ACC112 (cell line): Measurements from ENCODE around the gene AATK.

Experiments used
- H2AFZ ChIP-seq: fragments of 200-600 bp; sonication (generic); one replicate; pipeline ENCODE4 v1.6.0; 2017; ENCODE audit warnings: antibody characterized with exemption, low read length; ENCODE audit not compliant: unreplicated experiment
- H3K27ac ChIP-seq: fragments of 200-600 bp; sonication (generic); 2 replicates; pipeline ENCODE4 v1.5.1; 2014; ENCODE audit warnings: low read depth, mild to moderate bottlenecking, antibody characterized with exemption, low read length, moderate library complexity
- H3K27me3 ChIP-seq: fragments of 200-600 bp; sonication (generic); 2 replicates; pipeline ENCODE4 v1.6.1; 2014; ENCODE audit warnings: mild to moderate bottlenecking, antibody characterized with exemption, low read length, moderate library complexity, mixed read lengths; ENCODE audit not compliant: insufficient read depth
- H3K36me3 ChIP-seq: fragments of 200-600 bp; sonication (generic); 2 replicates; pipeline ENCODE4 v1.6.1; 2016; ENCODE audit warnings: mild to moderate bottlenecking, antibody characterized with exemption, low read length, moderate library complexity, mixed read lengths; ENCODE audit not compliant: insufficient read depth
- H3K4me1 ChIP-seq: fragments of 200-600 bp; sonication (generic); one replicate; pipeline ENCODE4 v1.6.1; 2016; ENCODE audit warnings: low read length, mixed read lengths; ENCODE audit not compliant: insufficient read depth, unreplicated experiment, control insufficient read depth
- H3K4me3 ChIP-seq: fragments of 200-600 bp; sonication (generic); 2 replicates; pipeline ENCODE4 v1.5.1; 2014; ENCODE audit warnings: mild to moderate bottlenecking, low read depth, low read length
- H3K79me2 ChIP-seq: fragments of 200-600 bp; sonication (generic); one replicate; pipeline ENCODE4 v1.6.0; 2016; ENCODE audit warnings: low read length; ENCODE audit not compliant: control insufficient read depth, unreplicated experiment, insufficient read depth

Gene AATK

GRCh38 chr17:81117672-81118198, 48.3 kb downstream of the AATK start:
- H3K27ac ChIP-seq = no peak overlapping the region
- H3K27me3 ChIP-seq = peaks cover 20% of the 10 kb centered on the region
- no peaks in the 10 kb centered on the region for H3K79me2 ChIP-seq
- H2AFZ ChIP-seq = no peak overlapping the region
- peaks cover 6% of the 10 kb centered on the region for H3K4me1 ChIP-seq
- no peaks in the 10 kb centered on the region for H3K36me3 ChIP-seq
- H3K4me3 ChIP-seq = no peak overlapping the region

- no peaks in the 10 kb centered on the region for H3K36me3 ChIP-seq
- H2AFZ ChIP-seq = no peak overlapping the region
- no peak overlapping the region for H3K27ac ChIP-seq
- H3K4me1 ChIP-seq = peaks cover 6% of the 10 kb centered on the region
- no peak overlapping the region for H3K4me3 ChIP-seq
- H3K79me2 ChIP-seq = no peaks in the 10 kb centered on the region
- peaks cover 10% of the 10 kb centered on the region for H3K27me3 ChIP-seq
Measured at GRCh38 chr17:81116704-81117103, 49.3 kb downstream of the AATK start.

GRCh38 chr17:81115749-81116464, 50.1 kb downstream of the AATK start:
- H3K4me1 ChIP-seq = peaks cover 6% of the 10 kb centered on the region
- no peak overlapping the region for H3K27ac ChIP-seq
- no peak overlapping the region for H3K4me3 ChIP-seq
- H3K27me3 ChIP-seq = peaks cover 2% of the 10 kb centered on the region
- no peaks in the 10 kb centered on the region for H3K36me3 ChIP-seq
- no peaks in the 10 kb centered on the region for H3K79me2 ChIP-seq
- no peak overlapping the region for H2AFZ ChIP-seq

- Histone ChIP-seq H3K27ac (no peak overlapping the region), H3K4me3 (no peak overlapping the region), H3K79me2 (no peaks in the 10 kb centered on the region), H2AFZ (no peak overlapping the region), H3K27me3 (no peaks in the 10 kb centered on the region), H3K4me1 (peaks cover 6% of the 10 kb centered on the region), H3K36me3 (no peaks in the 10 kb centered on the region)
Measured at GRCh38 chr17:81115219-81115618, 50.8 kb downstream of the AATK start.

- Histone ChIP-seq H3K27ac (no peak overlapping the region), H3K27me3 (no peaks in the 10 kb centered on the region), H2AFZ (no peak overlapping the region), H3K4me1 (peaks cover 6% of the 10 kb centered on the region), H3K36me3 (no peaks in the 10 kb centered on the region), H3K4me3 (no peak overlapping the region), H3K79me2 (no peaks in the 10 kb centered on the region)
Measured at GRCh38 chr17:81114351-81115093, 51.5 kb downstream of the AATK start.

- no peak overlapping the region for H3K27ac ChIP-seq
- H3K36me3 ChIP-seq = no peaks in the 10 kb centered on the region
- no peak overlapping the region for H2AFZ ChIP-seq
- no peaks in the 10 kb centered on the region for H3K27me3 ChIP-seq
- no peaks in the 10 kb centered on the region for H3K4me1 ChIP-seq
- no peaks in the 10 kb centered on the region for H3K79me2 ChIP-seq
- H3K4me3 ChIP-seq = no peak overlapping the region
Measured at GRCh38 chr17:81113158-81113724, 52.8 kb downstream of the AATK start.

- no peaks in the 10 kb centered on the region for H3K4me1 ChIP-seq
- H2AFZ ChIP-seq = no peak overlapping the region
- no peak overlapping the region for H3K4me3 ChIP-seq
- no peaks in the 10 kb centered on the region for H3K36me3 ChIP-seq
- no peaks in the 10 kb centered on the region for H3K79me2 ChIP-seq
- no peak overlapping the region for H3K27ac ChIP-seq
- no peaks in the 10 kb centered on the region for H3K27me3 ChIP-seq
Measured at GRCh38 chr17:81112450-81112849, 53.6 kb downstream of the AATK start.

GRCh38 chr17:81111066-81111465, 55.0 kb downstream of the AATK start:
- H2AFZ ChIP-seq = no peak overlapping the region
- no peak overlapping the region for H3K27ac ChIP-seq
- H3K79me2 ChIP-seq = no peaks in the 10 kb centered on the region
- H3K27me3 ChIP-seq = no peaks in the 10 kb centered on the region
- no peak overlapping the region for H3K4me3 ChIP-seq
- no peaks in the 10 kb centered on the region for H3K36me3 ChIP-seq
- H3K4me1 ChIP-seq = no peaks in the 10 kb centered on the region

GRCh38 chr17:81110488-81111040, 55.5 kb downstream of the AATK start:
- Histone ChIP-seq H3K79me2 (no peaks in the 10 kb centered on the region), H3K4me1 (no peaks in the 10 kb centered on the region), H3K4me3 (no peak overlapping the region), H3K36me3 (no peaks in the 10 kb centered on the region), H3K27me3 (no peaks in the 10 kb centered on the region), H3K27ac (no peak overlapping the region), H2AFZ (no peak overlapping the region)

GRCh38 chr17:81109957-81110356, 56.1 kb downstream of the AATK start:
- H3K27me3 ChIP-seq = no peaks in the 10 kb centered on the region
- H3K79me2 ChIP-seq = no peaks in the 10 kb centered on the region
- H3K36me3 ChIP-seq = no peaks in the 10 kb centered on the region
- H3K4me3 ChIP-seq = no peak overlapping the region
- H3K27ac ChIP-seq = no peak overlapping the region
- H3K4me1 ChIP-seq = no peaks in the 10 kb centered on the region
- H2AFZ ChIP-seq = no peak overlapping the region
